HUES64 (cell line): Measurements from ENCODE around the gene RBBP8. TPM values are rescaled to one million over a fixed set of nuclear protein-coding genes. Genes with fewer than 3 reads are reported as not detected.
"Not testable (repeated sequence)": the region's sequence is repeated elsewhere in the genome, so short reads cannot be mapped to it uniquely, and the experiment has no call there.

Experiments
- H3K27ac ChIP-seq: 2 replicates; pipeline ENCODE4 v1.7.0; 2013; ENCODE audit warnings: low read depth, low read length, inconsistent platforms
- H3K27me3 ChIP-seq: 2 replicates; pipeline ENCODE4 v1.6.1; 2013; ENCODE audit warnings: mild to moderate bottlenecking, low read length; ENCODE audit not compliant: insufficient read depth
- H3K36me3 ChIP-seq: 2 replicates; pipeline ENCODE4 v1.6.1; 2013; ENCODE audit warnings: mild to moderate bottlenecking, low read length; ENCODE audit not compliant: insufficient read depth
- H3K4me1 ChIP-seq: 2 replicates; pipeline ENCODE4 v1.6.1; 2013; ENCODE audit warnings: mild to moderate bottlenecking, low read length, moderate library complexity; ENCODE audit not compliant: insufficient read depth
- H3K4me3 ChIP-seq: 2 replicates; pipeline ENCODE4 v1.5.1; 2013; ENCODE audit warnings: mild to moderate bottlenecking, low read length, moderate library complexity
- H3K9ac ChIP-seq: 2 replicates; pipeline ENCODE4 v1.6.1; 2013; ENCODE audit warnings: mild to moderate bottlenecking, low read depth, low read length
- H3K9me3 ChIP-seq: 2 replicates; pipeline ENCODE4 v1.6.1; 2013; ENCODE audit warnings: low read depth, low read length; ENCODE audit not compliant: insufficient read depth
- WGBS: fragments of 150-250, 120-280 bp; methylation state at CpG from one replicate; pipeline ENCODE4 v1.1.7; 2013; ENCODE audit warnings: missing lambda C conversion rate; 5-methylcytosine and 5-hydroxymethylcytosine counted together
- polyA plus RNA-seq, 2 experiments: library from polyadenylated mRNA; stranded (reverse); fragments of 50-300 nt; gene quantifications; one replicate each; pipeline ENCODE4 v1.2.3, GENCODE V29; 2013

Gene RBBP8
- 64.0 TPM for polyA plus RNA-seq (2013, experiment 1 of 2)
- polyA plus RNA-seq (2013, experiment 2 of 2), result 53.8 TPM

DNA sequence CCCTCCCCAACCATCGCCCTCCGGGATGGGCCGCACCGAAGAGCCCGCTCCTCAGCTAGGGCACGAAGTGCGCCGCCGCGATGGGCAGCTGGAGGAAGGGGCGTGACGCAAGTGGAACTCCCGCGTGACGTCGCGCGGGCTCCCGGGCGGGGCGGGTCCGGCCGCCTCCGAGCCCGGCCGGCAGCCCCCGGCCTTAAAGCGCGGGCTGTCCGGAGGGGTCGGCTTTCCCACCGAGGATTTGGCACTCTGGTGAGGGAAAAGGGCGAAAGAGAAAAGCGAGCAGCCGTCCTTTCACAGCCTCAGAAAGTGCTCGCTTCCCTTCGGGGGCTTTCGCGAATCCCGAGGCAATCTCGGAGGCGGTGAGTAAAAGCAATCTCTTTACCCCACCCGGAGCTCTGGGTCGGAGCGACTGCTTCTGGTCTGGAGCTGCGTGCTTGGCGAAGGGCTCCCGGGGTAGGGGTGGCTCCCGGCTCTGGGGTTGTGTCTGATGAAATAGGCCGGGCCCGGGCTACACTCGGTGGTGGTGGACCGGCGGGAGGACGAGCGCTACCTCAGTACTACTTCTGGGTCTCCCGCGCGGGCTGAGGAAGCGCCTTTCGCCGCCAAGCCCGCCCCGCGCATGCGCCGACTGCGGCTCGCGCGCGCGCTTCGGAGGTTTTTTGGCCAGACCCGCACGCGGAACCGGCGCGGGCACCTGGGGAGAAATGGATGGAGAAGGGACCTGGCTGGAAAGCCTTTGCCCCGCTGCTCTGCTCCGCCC, at the start of gene RBBP8:
Gene RBBP8, plus strand, starts transcription at position 123 of the 760 bp plus-strand sequence. CDS start 3,524 bp downstream, outside the sequence.
- no peaks in the 10 kb centered on the region for H3K27me3 ChIP-seq
- H3K9me3 ChIP-seq, result no peaks in the 10 kb centered on the region
- H3K36me3 ChIP-seq, result peaks cover 24% of the 10 kb centered on the region
- peak within 1 kb of the TSS; percentile 96 for H3K9ac ChIP-seq
- under 1% methylated on average over 82 of the region's 82 CpGs for WGBS
- H3K4me1 ChIP-seq, result peaks cover 24% of the 10 kb centered on the region
- peak within 1 kb of the TSS; percentile 95 for H3K27ac ChIP-seq
- H3K4me3 ChIP-seq, result peak within 1 kb of the TSS; percentile 75

DNA sequence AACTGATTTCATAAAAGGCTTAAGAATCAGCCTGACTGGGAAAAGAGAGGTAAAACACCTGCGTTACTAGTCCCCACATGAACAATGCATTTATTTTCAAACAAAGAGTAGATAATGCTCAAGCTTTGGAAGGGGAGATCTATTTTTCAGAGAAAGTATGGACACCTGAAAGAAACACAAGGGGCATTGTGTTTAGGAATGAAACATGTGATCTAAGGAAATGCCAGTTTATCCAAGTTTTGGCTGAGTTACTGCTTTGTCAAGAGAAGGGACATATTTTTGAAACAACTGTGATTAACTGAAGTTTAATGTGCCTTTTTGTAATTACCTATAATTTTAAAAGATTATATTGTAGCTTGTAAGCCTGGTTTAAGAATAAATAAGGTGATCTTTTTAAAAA, 49.3 kb upstream of the RBBP8 start:
- Histone ChIP-seq H3K9ac (no peak overlapping the region), H3K27ac (no peak overlapping the region), H3K4me3 (no peak overlapping the region), H3K27me3 (no peaks in the 10 kb centered on the region), H3K4me1 (peaks cover 12% of the 10 kb centered on the region; the same call in 1 of the 2 replicates), H3K36me3 (no peaks in the 10 kb centered on the region), H3K9me3 (peaks cover 14% of the 10 kb centered on the region)
- 88% methylated on average over 1 of the region's 1 CpG for WGBS

DNA sequence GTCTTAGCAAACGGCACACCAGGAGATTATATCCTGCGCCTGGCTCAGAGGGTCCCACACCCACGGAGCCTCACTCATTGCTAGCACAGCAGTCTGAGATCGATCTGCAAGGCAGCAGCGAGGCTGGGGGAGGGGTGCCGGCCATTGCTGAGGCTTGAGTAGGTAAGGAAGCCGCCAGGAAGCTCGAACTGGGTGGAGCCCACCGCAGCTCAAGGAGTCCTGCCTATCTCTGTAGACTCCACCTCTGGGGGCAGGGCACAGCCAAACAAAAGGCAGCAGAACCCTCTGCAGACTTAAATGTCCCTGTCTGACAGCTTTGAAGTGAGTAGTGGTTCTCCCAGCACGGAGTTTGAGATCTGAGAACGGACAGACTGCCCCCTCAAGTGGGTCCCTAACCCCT, 47.4 kb upstream of the RBBP8 start:
- H3K36me3 ChIP-seq, H3K27me3 ChIP-seq, H3K4me3 ChIP-seq, H3K9ac ChIP-seq, H3K27ac ChIP-seq, H3K4me1 ChIP-seq: not testable (repeated sequence)
- peaks cover 14% of the 10 kb centered on the region for H3K9me3 ChIP-seq
- 93% methylated on average over 11 of the region's 11 CpGs for WGBS

DNA sequence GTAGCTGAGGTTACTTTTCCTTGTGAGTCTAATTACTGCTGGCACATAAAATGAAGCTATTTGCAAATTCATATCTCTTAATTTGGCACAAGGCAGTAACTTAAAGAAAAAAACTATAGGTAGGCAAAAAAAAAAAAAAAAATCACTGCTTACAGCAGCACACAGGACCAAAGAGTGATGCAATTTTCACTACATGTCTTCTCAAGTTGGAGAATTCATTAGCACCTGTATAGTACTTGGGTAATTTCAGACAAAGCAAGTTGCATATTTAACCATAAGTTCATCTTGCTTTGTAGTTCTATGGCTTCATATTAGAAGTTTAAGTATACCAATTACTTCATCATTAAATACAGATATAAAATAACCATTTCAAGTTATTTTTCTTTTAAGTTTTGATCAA, 33.7 kb upstream of the RBBP8 start:
- H3K27me3 ChIP-seq, result no peaks in the 10 kb centered on the region
- no peaks in the 10 kb centered on the region for H3K36me3 ChIP-seq
- H3K9ac ChIP-seq, result no peak overlapping the region
- no peak overlapping the region for H3K4me3 ChIP-seq
- 0 out of 2 replicates have a peak, but pooled peaks cover 4% of the 10 kb centered on the region for H3K4me1 ChIP-seq
- no peak overlapping the region for H3K27ac ChIP-seq
- H3K9me3 ChIP-seq, result 0 out of 2 replicates have a peak, but pooled peaks cover 2% of the 10 kb centered on the region

DNA sequence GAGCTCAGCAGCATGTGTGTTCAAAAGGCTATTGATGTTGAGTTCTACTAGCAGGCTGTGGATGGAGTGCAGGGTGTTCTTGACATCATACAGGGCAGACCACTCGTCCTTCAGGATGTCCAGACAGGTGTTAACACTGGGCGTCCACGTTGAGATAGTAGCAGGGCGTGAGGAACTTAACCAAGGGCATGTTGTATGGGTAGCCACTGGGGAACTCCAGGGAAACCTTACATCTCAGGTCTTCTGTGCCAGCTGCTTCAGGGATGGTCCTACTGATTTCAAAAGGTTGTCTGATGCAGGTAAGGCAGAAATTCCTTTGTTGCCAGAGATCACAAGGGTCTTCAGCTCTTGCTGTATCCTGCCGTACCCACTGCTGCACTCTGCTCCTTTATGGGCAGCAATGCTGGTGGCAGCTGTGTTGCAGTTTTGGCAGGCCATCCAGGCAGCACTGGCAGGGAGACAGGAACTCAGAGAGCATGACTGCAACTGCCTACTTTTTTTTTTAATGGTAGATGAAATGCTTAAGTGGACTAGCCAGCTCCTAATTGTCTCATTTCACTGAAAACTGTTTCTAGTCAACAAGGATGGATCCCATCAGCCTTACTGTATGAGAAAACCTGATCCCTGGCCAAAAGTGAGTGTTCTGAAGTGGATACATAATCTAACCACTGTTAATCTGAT, 32.4 kb upstream of the RBBP8 start:
- Histone ChIP-seq H3K27me3 (no peaks in the 10 kb centered on the region), H3K4me1 (0 out of 2 replicates have a peak, but pooled peaks cover 4% of the 10 kb centered on the region), H3K4me3 (no peak overlapping the region), H3K9ac (no peak overlapping the region), H3K27ac (no peak overlapping the region), H3K36me3 (no peaks in the 10 kb centered on the region), H3K9me3 (0 out of 2 replicates have a peak, but pooled peaks cover 2% of the 10 kb centered on the region)
- 94% methylated on average over 5 of the region's 5 CpGs for WGBS

DNA sequence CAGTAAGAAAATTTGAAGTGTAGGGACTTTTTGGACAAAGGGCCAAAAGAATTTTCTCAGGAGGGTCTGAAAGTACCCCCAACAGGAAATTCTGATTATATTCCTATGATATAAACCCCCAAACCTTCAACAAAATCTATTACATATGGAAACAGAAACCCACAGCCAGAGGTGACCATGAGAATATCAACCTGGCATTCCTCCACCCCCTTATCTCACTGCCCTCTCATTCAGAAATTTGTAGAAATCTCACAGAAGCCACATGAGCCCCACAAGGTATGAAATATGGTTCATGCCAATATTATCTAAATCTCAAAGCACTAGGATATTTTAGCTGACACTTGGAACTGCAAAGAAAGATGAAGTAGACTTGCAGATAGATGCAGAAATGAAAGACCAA, 31.0 kb upstream of the RBBP8 start:
- Histone ChIP-seq H3K4me1 (0 out of 2 replicates have a peak, but pooled peaks cover 4% of the 10 kb centered on the region), H3K4me3 (no peak overlapping the region), H3K36me3 (no peaks in the 10 kb centered on the region), H3K27ac (no peak overlapping the region), H3K9ac (no peak overlapping the region), H3K27me3 (no peaks in the 10 kb centered on the region), H3K9me3 (0 out of 2 replicates have a peak, but pooled peaks cover 2% of the 10 kb centered on the region)

DNA sequence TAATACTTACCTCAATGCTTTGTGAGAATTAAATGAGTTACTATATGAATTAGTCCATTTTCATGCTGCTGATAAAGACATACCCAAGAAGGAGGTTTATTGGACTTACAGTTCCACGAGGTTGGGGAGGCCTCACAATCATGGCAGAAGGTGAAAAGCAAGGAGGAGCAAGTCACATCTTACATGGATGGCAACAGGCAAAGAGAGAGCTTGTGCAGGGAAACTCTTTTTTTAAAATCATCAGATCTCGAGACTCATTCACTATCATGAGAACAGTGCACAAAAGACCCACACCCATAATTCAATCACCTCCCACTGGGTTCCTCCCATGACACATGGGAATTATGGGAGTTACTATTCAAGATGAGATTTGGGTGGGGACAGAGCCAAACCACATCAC, 29.9 kb upstream of the RBBP8 start:
- not testable (repeated sequence) for H3K27me3 ChIP-seq, H3K9me3 ChIP-seq, H3K36me3 ChIP-seq, H3K4me3 ChIP-seq, H3K4me1 ChIP-seq, H3K27ac ChIP-seq, H3K9ac ChIP-seq
- WGBS, result 90% methylated on average over 2 of the region's 2 CpGs

DNA sequence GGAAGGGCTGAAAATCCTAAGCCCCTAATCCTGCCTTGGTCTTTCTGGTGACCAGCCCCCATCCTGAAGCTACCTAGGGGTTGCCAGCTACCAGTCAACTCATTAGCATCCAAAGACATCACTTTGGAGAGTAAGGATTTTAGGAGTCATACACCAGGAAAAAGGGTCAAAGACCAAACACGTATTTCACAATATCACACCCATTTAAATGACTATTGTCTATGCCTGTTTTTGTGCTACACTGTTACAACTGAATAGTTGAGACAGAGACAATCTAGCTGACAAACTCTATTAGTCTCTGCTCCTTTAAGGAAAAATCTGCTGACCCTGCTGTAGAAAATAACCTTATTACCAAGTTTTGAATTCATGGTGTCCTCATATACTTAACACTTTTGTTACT, 21.0 kb upstream of the RBBP8 start:
- H3K36me3 ChIP-seq, result no peaks in the 10 kb centered on the region
- no peak overlapping the region for H3K9ac ChIP-seq
- 83% methylated on average over 1 of the region's 1 CpG for WGBS
- no peak overlapping the region for H3K4me3 ChIP-seq
- peaks cover 54% of the 10 kb centered on the region for H3K4me1 ChIP-seq
- H3K27me3 ChIP-seq, result no peaks in the 10 kb centered on the region
- no peaks in the 10 kb centered on the region for H3K9me3 ChIP-seq
- no peak overlapping the region for H3K27ac ChIP-seq

DNA sequence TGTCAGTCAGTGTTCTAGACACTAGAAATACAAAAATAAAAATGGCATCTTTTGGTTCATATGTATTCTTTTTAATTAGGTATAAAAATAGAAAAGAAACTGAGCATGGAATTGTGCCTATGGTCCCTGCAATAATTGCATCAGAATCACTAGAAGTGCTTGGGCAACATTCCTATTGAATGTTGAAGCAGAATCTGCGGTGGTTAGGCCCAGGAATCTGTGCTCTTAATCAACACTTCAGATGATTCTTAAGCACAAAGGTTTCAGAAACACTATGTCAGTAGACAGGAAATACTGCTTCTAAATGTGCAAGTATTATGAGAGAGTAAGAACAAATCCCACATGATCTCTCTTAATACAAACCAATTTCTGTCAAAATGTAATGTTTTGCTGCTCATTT, 20.3 kb upstream of the RBBP8 start:
- H3K4me1 ChIP-seq, result peaks cover 56% of the 10 kb centered on the region
- H3K9me3 ChIP-seq, result no peaks in the 10 kb centered on the region
- no peaks in the 10 kb centered on the region for H3K27me3 ChIP-seq
- WGBS, result 83% methylated on average over 1 of the region's 1 CpG
- H3K9ac ChIP-seq, result no peak overlapping the region
- H3K27ac ChIP-seq, result peak overlapping the region; percentile 79; the same call in 1 of the 2 replicates
- no peak overlapping the region for H3K4me3 ChIP-seq
- no peaks in the 10 kb centered on the region for H3K36me3 ChIP-seq

DNA sequence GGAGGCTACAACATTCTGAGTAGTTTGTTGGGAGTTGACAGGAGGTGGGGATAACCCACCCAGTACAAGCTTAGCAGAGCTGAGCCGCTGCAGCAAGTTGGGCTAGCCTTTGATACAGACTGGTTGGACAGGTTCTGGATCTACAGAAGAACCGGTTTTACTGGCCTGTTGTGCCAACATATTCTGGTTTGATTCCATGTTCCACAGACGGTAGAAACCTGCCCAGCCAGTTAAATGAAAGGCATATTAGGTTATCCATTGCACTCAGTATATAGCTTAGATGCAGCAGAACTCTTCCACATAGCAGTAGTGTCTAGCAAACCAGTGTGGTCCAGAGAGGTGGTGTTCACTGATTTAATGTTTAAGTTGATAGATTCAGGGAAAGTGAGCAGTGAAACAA, 19.3 kb upstream of the RBBP8 start:
- Histone ChIP-seq H3K4me1 (peaks cover 56% of the 10 kb centered on the region), H3K36me3 (no peaks in the 10 kb centered on the region), H3K27ac (peak overlapping the region; percentile 79), H3K4me3 (peak overlapping the region; percentile 36), H3K9ac (peak overlapping the region; percentile 27; the same call in 1 of the 2 replicates), H3K9me3 (no peaks in the 10 kb centered on the region), H3K27me3 (no peaks in the 10 kb centered on the region)
- WGBS, result 84% methylated on average over 3 of the region's 3 CpGs

DNA sequence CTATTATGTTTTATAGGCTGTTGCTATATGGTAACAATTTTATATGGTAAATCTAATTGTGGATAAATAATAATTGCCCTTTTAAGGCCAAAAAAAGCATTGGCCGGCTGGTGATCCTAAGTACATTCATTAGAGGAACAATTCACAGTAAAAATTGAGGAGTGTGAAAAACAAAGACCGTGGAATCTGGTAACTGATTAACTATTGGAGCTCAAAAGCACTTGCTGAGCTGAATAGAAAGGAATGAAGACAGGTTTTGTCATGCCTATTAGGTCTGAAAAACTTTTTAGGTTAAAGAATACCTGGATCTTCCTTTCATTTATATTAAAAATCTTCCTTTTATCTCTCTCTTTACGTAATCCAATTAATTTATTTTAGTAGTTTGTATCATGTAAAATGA, 18.5 kb upstream of the RBBP8 start:
- Histone ChIP-seq H3K27me3 (no peaks in the 10 kb centered on the region), H3K4me1 (peaks cover 56% of the 10 kb centered on the region), H3K27ac (peak overlapping the region; percentile 79), H3K9me3 (no peaks in the 10 kb centered on the region), H3K9ac (peak overlapping the region; percentile 27; the same call in 1 of the 2 replicates), H3K4me3 (peak overlapping the region; percentile 36; the same call in 1 of the 2 replicates), H3K36me3 (no peaks in the 10 kb centered on the region)
- 18% methylated on average over 2 of the region's 3 CpGs for WGBS
